ENCODE measurements around the gene PATJ.

DNA sequence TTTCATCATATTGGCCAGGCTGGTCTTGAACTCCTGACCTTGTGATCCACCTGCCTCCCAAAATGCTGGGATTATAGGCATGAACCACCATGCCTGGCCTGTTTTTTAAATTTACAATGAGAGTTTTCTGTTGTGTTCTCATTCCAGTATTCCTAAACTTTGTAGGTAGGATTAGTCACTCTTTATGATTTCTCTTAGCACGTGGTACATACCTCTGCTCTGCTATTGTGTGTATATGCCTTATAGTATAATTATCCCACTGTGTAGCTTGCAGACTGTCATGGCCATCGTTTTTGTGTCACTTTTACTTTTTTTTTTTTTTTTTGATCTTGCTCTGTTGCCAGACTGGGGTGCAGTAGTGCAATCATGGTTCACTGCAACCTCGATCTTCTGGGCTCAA, 14.5 kb downstream of the PATJ start:
- TF ChIP-seq, protein P1, sequence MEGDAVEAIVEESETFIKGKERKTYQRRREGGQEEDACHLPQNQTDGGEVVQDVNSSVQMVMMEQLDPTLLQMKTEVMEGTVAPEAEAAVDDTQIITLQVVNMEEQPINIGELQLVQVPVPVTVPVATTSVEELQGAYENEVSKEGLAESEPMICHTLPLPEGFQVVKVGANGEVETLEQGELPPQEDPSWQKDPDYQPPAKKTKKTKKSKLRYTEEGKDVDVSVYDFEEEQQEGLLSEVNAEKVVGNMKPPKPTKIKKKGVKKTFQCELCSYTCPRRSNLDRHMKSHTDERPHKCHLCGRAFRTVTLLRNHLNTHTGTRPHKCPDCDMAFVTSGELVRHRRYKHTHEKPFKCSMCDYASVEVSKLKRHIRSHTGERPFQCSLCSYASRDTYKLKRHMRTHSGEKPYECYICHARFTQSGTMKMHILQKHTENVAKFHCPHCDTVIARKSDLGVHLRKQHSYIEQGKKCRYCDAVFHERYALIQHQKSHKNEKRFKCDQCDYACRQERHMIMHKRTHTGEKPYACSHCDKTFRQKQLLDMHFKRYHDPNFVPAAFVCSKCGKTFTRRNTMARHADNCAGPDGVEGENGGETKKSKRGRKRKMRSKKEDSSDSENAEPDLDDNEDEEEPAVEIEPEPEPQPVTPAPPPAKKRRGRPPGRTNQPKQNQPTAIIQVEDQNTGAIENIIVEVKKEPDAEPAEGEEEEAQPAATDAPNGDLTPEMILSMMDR (IDR thresholded peaks at IDR 0.05) = no peak
- no peak for TF ChIP-seq POLR2A (IDR thresholded peaks at IDR 0.05)
